PC-9 (cell line): ENCODE measurements around the gene PTPRM. TPM values are rescaled to one million over a fixed set of nuclear protein-coding genes. Genes with fewer than 3 reads are reported as not detected.

Experiments
- BruUV-seq: library from RNA; stranded (reverse); fragments of 400-500 nt; replicated peaks from 2 replicates; lab custom pipeline; 2021; lab: Mats Ljungman, UMichigan
- CTCF ChIA-PET: fragments of 300-600 bp; sonication (Branson Sonifier 250); formaldehyde crosslinking; loops from one replicate; lab custom pipeline; 2022; ENCODE audit warnings: antibody characterized with exemption; lab: Charles Lee
- POLR2A ChIA-PET: fragments of 300-600 bp; sonication (Branson Sonifier 250); formaldehyde crosslinking; loops from one replicate; lab custom pipeline; 2022; ENCODE audit warnings: antibody characterized with exemption; ENCODE audit not compliant: unreplicated experiment; lab: Charles Lee
- DNase-seq, 2 experiments: peaks; one replicate each; pipeline versions ENCODE4 v3.0.0 to v3.0.0-alpha.2; 2015 to 2022; ENCODE audit warnings: mixed read lengths in 1 of 2
- H2AFZ ChIP-seq: fragments of 200-600 bp; sonication (generic); 2 replicates; pipeline ENCODE4 v1.8.1; 2017; ENCODE audit warnings: antibody characterized with exemption
- H3F3A ChIP-seq: fragments of 200-600 bp; sonication (generic); 2 replicates; pipeline ENCODE4 v1.8.1; 2017; ENCODE audit warnings: antibody characterized with exemption, mild to moderate bottlenecking, low read depth; ENCODE audit not compliant: insufficient read depth
- H3K27ac ChIP-seq: fragments of 200-600 bp; sonication (generic); 2 replicates; pipeline ENCODE4 v1.6.1; 2016; ENCODE audit warnings: mixed run types
- H3K27me3 ChIP-seq: fragments of 200-600 bp; sonication (generic); 2 replicates; pipeline ENCODE4 v1.6.1; 2016; ENCODE audit warnings: low read depth, mixed run types; ENCODE audit not compliant: insufficient read depth
- H3K36me3 ChIP-seq: fragments of 200-600 bp; sonication (generic); 2 replicates; pipeline ENCODE4 v1.6.1; 2016; ENCODE audit warnings: low read depth, mixed run types
- H3K4me1 ChIP-seq: fragments of 200-600 bp; sonication (generic); replicated peaks from 2 replicates; pipeline ENCODE4 v1.6.1; 2016; ENCODE audit warnings: mixed run types; ENCODE audit not compliant: insufficient read depth
- H3K4me2 ChIP-seq: fragments of 200-600 bp; sonication (generic); 2 replicates; pipeline ENCODE4 v1.6.1; 2017; ENCODE audit warnings: mixed run types
- H3K4me3 ChIP-seq: fragments of 200-600 bp; sonication (generic); 2 replicates; pipeline ENCODE4 v1.6.1; 2016; ENCODE audit warnings: mixed run types
- H3K79me2 ChIP-seq: fragments of 200-600 bp; sonication (generic); 2 replicates; pipeline ENCODE4 v1.6.1; 2017; ENCODE audit warnings: low read depth, mixed run types
- H3K9me2 ChIP-seq: fragments of 200-600 bp; sonication (generic); 2 replicates; pipeline ENCODE4 v1.8.1; 2017; ENCODE audit warnings: mild to moderate bottlenecking; ENCODE audit not compliant: insufficient read depth
- H3K9me3 ChIP-seq: fragments of 200-600 bp; sonication (generic); 2 replicates; pipeline ENCODE4 v1.8.1; 2016; ENCODE audit warnings: low read depth; ENCODE audit not compliant: insufficient read depth
- H4K20me1 ChIP-seq: fragments of 200-600 bp; sonication (generic); 2 replicates; pipeline ENCODE4 v1.8.1; 2017; ENCODE audit not compliant: insufficient read depth
- EZH2 ChIP-seq: fragments of 200-600 bp; sonication (generic); IDR thresholded peaks from 2 replicates; pipeline ENCODE4 v1.8.0; 2017; ENCODE audit warnings: antibody characterized with exemption, low read depth
- intact Hi-C: fragments of 100-400 bp; cut with micrococcal nuclease; formaldehyde crosslinking; loops from one replicate; pipeline ENCODE4 v1.10.0; 2022; ENCODE audit not compliant: unreplicated experiment
- total RNA-seq: library from RNA; stranded (reverse); gene quantifications from 2 replicates; pipeline ENCODE4 v1.2.3, GENCODE V29; 2021
- TF ChIP-seq, protein P1 (sequence below): fragments of 200-600 bp; sonication (generic); conservative IDR thresholded peaks from 2 replicates; pipeline ENCODE4 v1.6.1; 2017; ENCODE audit warnings: mixed run types, antibody characterized with exemption, mild to moderate bottlenecking, moderate library complexity

The PTPRM gene
- total RNA-seq, 1 experiment from 2014 or later, result 32.5 TPM

DNA sequence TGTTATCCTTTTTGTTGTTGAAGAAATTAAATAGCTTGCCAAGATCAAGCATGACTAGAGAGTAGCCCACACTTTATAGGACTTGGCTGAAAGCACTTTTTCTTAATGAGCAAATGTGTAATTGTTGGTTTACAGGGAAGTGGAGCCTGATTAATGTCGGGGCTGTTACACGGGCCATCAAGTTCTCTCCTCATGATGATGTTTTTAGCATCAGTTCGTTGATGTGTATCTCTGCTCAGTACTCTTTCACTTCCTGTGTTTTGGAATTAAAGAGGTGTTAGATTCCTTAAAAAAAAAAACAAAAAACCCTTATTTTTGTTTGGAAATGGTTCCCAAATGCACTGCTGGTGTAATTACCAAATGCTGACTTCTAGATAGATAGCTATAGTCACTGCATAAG, 114.2 kb downstream of the PTPRM start:
- H3F3A ChIP-seq, result no peaks in the 10 kb centered on the region
- intact Hi-C loops, result no loop called here
- H3K27me3 ChIP-seq, result no peaks in the 10 kb centered on the region
- no peaks in the 10 kb centered on the region for H3K9me3 ChIP-seq
- no peaks in the 10 kb centered on the region for H4K20me1 ChIP-seq
- H3K4me2 ChIP-seq, result no peak overlapping the region
- no peaks in the 10 kb centered on the region for H3K79me2 ChIP-seq
- no peak overlapping the region for H3K4me3 ChIP-seq
- TF ChIP-seq, protein P1, sequence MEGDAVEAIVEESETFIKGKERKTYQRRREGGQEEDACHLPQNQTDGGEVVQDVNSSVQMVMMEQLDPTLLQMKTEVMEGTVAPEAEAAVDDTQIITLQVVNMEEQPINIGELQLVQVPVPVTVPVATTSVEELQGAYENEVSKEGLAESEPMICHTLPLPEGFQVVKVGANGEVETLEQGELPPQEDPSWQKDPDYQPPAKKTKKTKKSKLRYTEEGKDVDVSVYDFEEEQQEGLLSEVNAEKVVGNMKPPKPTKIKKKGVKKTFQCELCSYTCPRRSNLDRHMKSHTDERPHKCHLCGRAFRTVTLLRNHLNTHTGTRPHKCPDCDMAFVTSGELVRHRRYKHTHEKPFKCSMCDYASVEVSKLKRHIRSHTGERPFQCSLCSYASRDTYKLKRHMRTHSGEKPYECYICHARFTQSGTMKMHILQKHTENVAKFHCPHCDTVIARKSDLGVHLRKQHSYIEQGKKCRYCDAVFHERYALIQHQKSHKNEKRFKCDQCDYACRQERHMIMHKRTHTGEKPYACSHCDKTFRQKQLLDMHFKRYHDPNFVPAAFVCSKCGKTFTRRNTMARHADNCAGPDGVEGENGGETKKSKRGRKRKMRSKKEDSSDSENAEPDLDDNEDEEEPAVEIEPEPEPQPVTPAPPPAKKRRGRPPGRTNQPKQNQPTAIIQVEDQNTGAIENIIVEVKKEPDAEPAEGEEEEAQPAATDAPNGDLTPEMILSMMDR, result no peak
- no peak for TF ChIP-seq EZH2
- H3K27ac ChIP-seq, result no peak overlapping the region
- BruUV-seq, result no TSS peak
- POLR2A ChIA-PET, result no interaction called here
- no peaks in the 10 kb centered on the region for H3K9me2 ChIP-seq
- CTCF ChIA-PET, result no interaction called here
- no peak overlapping the region for H2AFZ ChIP-seq
- no peak for DNase-seq
- no peaks in the 10 kb centered on the region for H3K4me1 ChIP-seq
- H3K36me3 ChIP-seq, result no peaks in the 10 kb centered on the region

DNA sequence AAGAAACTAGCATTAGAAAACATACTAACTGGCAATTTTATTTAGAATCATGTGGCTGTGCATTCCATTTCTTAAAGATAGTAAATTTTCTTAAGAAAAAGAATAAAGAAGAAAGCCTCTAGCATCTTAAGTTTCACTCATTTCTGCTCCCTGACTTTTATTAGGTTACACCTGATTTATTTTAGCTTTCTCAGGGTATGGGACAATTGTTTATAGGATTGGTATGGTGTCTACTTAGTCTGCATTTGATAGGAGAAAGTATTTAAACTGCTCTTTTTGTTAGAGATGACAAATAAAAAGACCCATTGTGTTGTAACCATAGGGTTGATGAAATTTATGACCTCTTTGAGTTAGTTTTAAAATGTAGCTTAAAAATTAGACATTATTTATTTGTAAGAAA, 115.2 kb downstream of the PTPRM start:
- no TSS peak for BruUV-seq
- no peaks in the 10 kb centered on the region for H3K27me3 ChIP-seq
- H4K20me1 ChIP-seq, result no peaks in the 10 kb centered on the region
- no peaks in the 10 kb centered on the region for H3K9me3 ChIP-seq
- H3K27ac ChIP-seq, result no peak overlapping the region
- H3K9me2 ChIP-seq, result no peaks in the 10 kb centered on the region
- no peak overlapping the region for H3K4me2 ChIP-seq
- no peaks in the 10 kb centered on the region for H3K36me3 ChIP-seq
- H3F3A ChIP-seq, result no peaks in the 10 kb centered on the region
- no peaks in the 10 kb centered on the region for H3K4me1 ChIP-seq
- H2AFZ ChIP-seq, result no peak overlapping the region
- no peaks in the 10 kb centered on the region for H3K79me2 ChIP-seq
- no peak overlapping the region for H3K4me3 ChIP-seq
- ChIA-PET POLR2A (no interaction called here), CTCF (interaction anchor here (0.6 kb wide), 1 partner anchor 243 kb away, joined by 3 read pairs; no protein-coding TSS in a partner anchor)
- no peak for TF ChIP-seq EZH2
- TF ChIP-seq, protein P1, result no peak
- intact Hi-C loops, result no loop called here
- no peak for DNase-seq

DNA sequence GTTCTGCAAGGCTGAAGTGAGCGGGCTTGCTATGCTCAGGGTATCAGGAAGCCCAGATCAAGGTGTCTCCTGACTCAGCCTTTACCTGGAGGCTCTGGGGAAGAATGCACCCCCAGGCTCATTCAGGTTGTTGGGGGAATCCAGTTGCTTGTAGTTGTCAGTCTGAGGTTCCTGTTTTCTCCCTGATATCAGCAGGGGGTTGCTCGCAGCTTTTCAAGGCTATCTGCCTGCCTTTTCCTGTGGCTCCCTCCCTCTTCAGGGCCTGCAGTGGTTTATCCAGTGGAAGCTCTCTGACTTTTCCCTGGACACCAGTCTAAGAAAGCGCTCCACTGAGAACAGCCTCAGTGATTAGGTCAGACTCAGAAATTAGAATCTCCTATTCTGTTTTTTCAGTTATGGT, 116.6 kb downstream of the PTPRM start:
- no peak for DNase-seq
- Histone ChIP-seq H2AFZ (no peak overlapping the region), H3K4me2 (no peak overlapping the region), H4K20me1 (no peaks in the 10 kb centered on the region), H3K27me3 (no peaks in the 10 kb centered on the region), H3K27ac (no peak overlapping the region), H3K36me3 (no peaks in the 10 kb centered on the region), H3K4me3 (no peak overlapping the region), H3K79me2 (no peaks in the 10 kb centered on the region), H3K9me2 (no peaks in the 10 kb centered on the region), H3K4me1 (no peaks in the 10 kb centered on the region), H3K9me3 (no peaks in the 10 kb centered on the region), H3F3A (no peaks in the 10 kb centered on the region)
- no TSS peak for BruUV-seq
- TF ChIP-seq, protein P1, result no peak
- no peak for TF ChIP-seq EZH2
- ChIA-PET CTCF (no interaction called here), POLR2A (no interaction called here)
- intact Hi-C loops, result no loop called here
